Breast epithelium (tissue), 3 donors: ENCODE results near the gene LTF.
"Not testable (repeated sequence)": the region's sequence is repeated elsewhere in the genome, so short reads cannot be mapped to it uniquely, and the experiment has no call there.

Source experiments
- CTCF ChIP-seq, 3 donors: fragments of 450-650 bp; IDR thresholded peaks; one replicate each; pipeline ENCODE4 v1.5.1; 2016 to 2017; ENCODE audit warnings: antibody characterized with exemption in 3 of 3, mild to moderate bottlenecking in 3 of 3, moderate library complexity in 3 of 3
- POLR2A ChIP-seq: fragments of 450-650 bp; IDR thresholded peaks from one replicate; pipeline ENCODE4 v1.6.1; 2016; ENCODE audit warnings: antibody characterized with exemption, mild to moderate bottlenecking, moderate library complexity

GRCh38 chr3:46402902-46403301 lies 61.8 kb downstream of the LTF start:
- TF ChIP-seq CTCF (IDR thresholded peaks at IDR 0.05); POLR2A: not testable (repeated sequence)
